Neural cell (in vitro differentiated cells): Measurements from ENCODE around the gene BMP3.

Source experiments
- CTCF ChIP-seq: fragments of 450-650 bp; IDR thresholded peaks from 2 replicates; pipeline ENCODE4 v1.5.1; 2014; ENCODE audit warnings: antibody characterized with exemption, mild to moderate bottlenecking, moderate library complexity; ENCODE audit not compliant: poor library complexity, severe bottlenecking
- EP300 ChIP-seq: fragments of 450-650 bp; conservative IDR thresholded peaks from 2 replicates; pipeline ENCODE4 v1.6.1; 2014; ENCODE audit warnings: antibody characterized with exemption, mild to moderate bottlenecking, moderate library complexity; ENCODE audit not compliant: poor library complexity, severe bottlenecking
- EZH2 ChIP-seq: fragments of 200-600, 300-800 bp; shearing (Covaris generic), sonication (generic); IDR thresholded peaks from 2 replicates; pipeline ENCODE4 v1.6.1; 2014; ENCODE audit warnings: antibody characterized with exemption, low read length, borderline replicate concordance, mild to moderate bottlenecking; ENCODE audit not compliant: insufficient read depth, poor library complexity, severe bottlenecking
- MXI1 ChIP-seq: fragments of 450-650 bp; conservative IDR thresholded peaks from 2 replicates; pipeline ENCODE4 v1.6.1; 2014; ENCODE audit warnings: antibody characterized with exemption, mild to moderate bottlenecking; ENCODE audit not compliant: poor library complexity, severe bottlenecking
- RAD21 ChIP-seq: fragments of 450-650 bp; conservative IDR thresholded peaks from 2 replicates; pipeline ENCODE4 v1.6.1; 2014; ENCODE audit warnings: antibody characterized with exemption, mild to moderate bottlenecking, moderate library complexity

- TF ChIP-seq CTCF (no peak), EP300 (no peak), MXI1 (no peak), RAD21 (no peak), EZH2 (no peak)
Observed at GRCh38 chr4:81031796-81032551, 1.5 kb downstream of the BMP3 start.
